ENCODE data around the gene CBFA2T2. TPM values are rescaled to one million over a fixed set of nuclear protein-coding genes. Genes with fewer than 3 reads are reported as not detected.

CBFA2T2 gene
- total and polyA plus RNA-seq, 10 of the 15 experiments (the other 5 are each of a cell fraction or from before 2014, with no cell fraction given) = 0.61 to 8.6 (median 5.5) TPM

DNA sequence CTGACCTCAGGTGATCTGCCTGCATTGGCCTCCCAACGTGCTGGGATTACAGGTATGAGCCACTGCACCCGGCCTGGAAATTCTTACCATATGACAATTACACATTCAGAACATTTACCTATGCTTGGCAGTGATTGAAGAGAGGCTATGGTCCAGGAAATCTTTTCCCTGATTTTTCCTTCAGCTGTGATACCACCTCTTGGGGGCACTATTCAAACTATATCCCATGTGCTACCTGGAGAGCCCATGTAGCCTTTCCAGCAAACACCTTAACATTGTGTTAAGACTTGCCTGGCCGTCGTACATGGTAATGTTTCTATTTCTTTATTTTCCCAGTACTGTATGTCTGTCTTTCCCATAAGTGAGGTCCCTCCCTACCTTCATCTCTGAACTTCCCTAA is 110.5 kb downstream of the CBFA2T2 start (continued):
- TF ChIP-seq TCF7 (IDR thresholded peaks at IDR 0.05; ENCODE audit: borderline replicate concordance) (no peak), ZNF274 (IDR thresholded peaks at IDR 0.05; ENCODE audit: insufficient read depth, insufficient read length) (no peak)

- ChIA-PET POLR2A (interaction anchor here (1.7 kb wide), 1 partner anchor 12 kb away, joined by 6 read pairs; no protein-coding TSS in a partner anchor), SMC1A (ENCODE audit: uncharacterized antibody, unreplicated experiment) (interaction anchor here (1.2 to 1.7 kb wide), 2 partner anchors 24 to 48 kb away, joined by 3 to 4 read pairs; no protein-coding TSS in a partner anchor), CTCF (no interaction called here), RAD21 (ENCODE audit: unreplicated experiment) (no interaction called here)
- Histone ChIP-seq H2AFZ (ENCODE audit: control insufficient read depth, low read depth, low read length) (no peak overlapping the region), H3K79me2 (ENCODE audit: control insufficient read depth, insufficient read depth, low read length) (no peaks in the 10 kb centered on the region), H3K4me2 (ENCODE audit: control insufficient read depth, insufficient read depth) (no peak overlapping the region), H3K36me3 (ENCODE audit: control insufficient read depth in 2 of 2, insufficient read depth in 2 of 2, low read length in 1 of 2) (no peaks in the 10 kb centered on the region), H3K27me3 (replicated peaks in 1 of 2; ENCODE audit: control insufficient read depth in 2 of 2, insufficient read depth in 2 of 2, low read length in 1 of 2) (no peaks in the 10 kb centered on the region), H3K4me1 (ENCODE audit: control insufficient read depth, insufficient read depth, low read length) (peaks cover 32% of the 10 kb centered on the region), H3K4me3 (no peak overlapping the region), H3K9ac (ENCODE audit: control insufficient read depth, insufficient read depth, low read length) (no peak overlapping the region), H3K9me3 (replicated peaks; ENCODE audit: control insufficient read depth, insufficient read depth, low read length) (no peaks in the 10 kb centered on the region), H4K20me1 (ENCODE audit: control insufficient read depth, insufficient read depth) (no peaks in the 10 kb centered on the region), H3K27ac (ENCODE audit: control insufficient read depth, insufficient read depth) (no peak overlapping the region)
- in situ Hi-C loops (cut with MboI) = no loop called here
- no TSS peak for BruUV-seq (replicated peaks)
- 91% methylated on average over 8 of the region's 8 CpGs for WGBS (ENCODE audit: insufficient coverage, insufficient replicate concordance, low lambda C conversion rate, missing lambda C conversion rate)
- intact Hi-C loops (cut with micrococcal nuclease; ENCODE audit: unreplicated experiment) = no loop called here
- ATAC-seq (no peak), FAIRE-seq (no peak), DNase-seq (ENCODE audit: low read depth, low spot score) (no peak)
- TF ChIP-seq CTCF (IDR thresholded peaks at IDR 0.05 in 2 of 3, conservative IDR thresholded peaks at IDR 0.05 in 1 of 3; ENCODE audit: control insufficient read depth in 2 of 3, extremely low read depth in 1 of 3, insufficient read depth in 1 of 3, low read depth in 3 of 3, low read length in 3 of 3) (no peak), POLR2AphosphoS2 (IDR thresholded peaks at IDR 0.05; ENCODE audit: low read depth, low read length) (no peak), MEF2B (IDR thresholded peaks at IDR 0.05; ENCODE audit: partially characterized antibody, poor library complexity, severe bottlenecking) (no peak), TCF7 (IDR thresholded peaks at IDR 0.05; ENCODE audit: borderline replicate concordance) (no peak), JUND (IDR thresholded peaks at IDR 0.05; ENCODE audit: low read depth, low read length) (no peak), EED (IDR thresholded peaks at IDR 0.05; ENCODE audit: low read depth) (no peak), FOXM1 (IDR thresholded peaks at IDR 0.05; ENCODE audit: low read depth, low read length) (no peak), MYC (IDR thresholded peaks at IDR 0.05; ENCODE audit: insufficient read depth, insufficient read length, insufficient replicate concordance, low read length, severe bottlenecking) (no peak), STAT1 (conservative IDR thresholded peaks at IDR 0.05) (no peak), ZNF622 (IDR thresholded peaks at IDR 0.05) (no peak), RAD21 (IDR thresholded peaks at IDR 0.05; ENCODE audit: insufficient read depth, low read depth, low read length) (no peak), NR2C1 (IDR thresholded peaks at IDR 0.05) (no peak), PBX3 (IDR thresholded peaks at IDR 0.05; ENCODE audit: insufficient replicate concordance, low read depth, low read length) (no peak)
- TF ChIP-seq, protein P1, sequence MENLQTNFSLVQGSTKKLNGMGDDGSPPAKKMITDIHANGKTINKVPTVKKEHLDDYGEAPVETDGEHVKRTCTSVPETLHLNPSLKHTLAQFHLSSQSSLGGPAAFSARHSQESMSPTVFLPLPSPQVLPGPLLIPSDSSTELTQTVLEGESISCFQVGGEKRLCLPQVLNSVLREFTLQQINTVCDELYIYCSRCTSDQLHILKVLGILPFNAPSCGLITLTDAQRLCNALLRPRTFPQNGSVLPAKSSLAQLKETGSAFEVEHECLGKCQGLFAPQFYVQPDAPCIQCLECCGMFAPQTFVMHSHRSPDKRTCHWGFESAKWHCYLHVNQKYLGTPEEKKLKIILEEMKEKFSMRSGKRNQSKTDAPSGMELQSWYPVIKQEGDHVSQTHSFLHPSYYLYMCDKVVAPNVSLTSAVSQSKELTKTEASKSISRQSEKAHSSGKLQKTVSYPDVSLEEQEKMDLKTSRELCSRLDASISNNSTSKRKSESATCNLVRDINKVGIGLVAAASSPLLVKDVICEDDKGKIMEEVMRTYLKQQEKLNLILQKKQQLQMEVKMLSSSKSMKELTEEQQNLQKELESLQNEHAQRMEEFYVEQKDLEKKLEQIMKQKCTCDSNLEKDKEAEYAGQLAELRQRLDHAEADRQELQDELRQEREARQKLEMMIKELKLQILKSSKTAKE (IDR thresholded peaks at IDR 0.05; ENCODE audit: low read depth, poor library complexity, severe bottlenecking) = no peak
Observed at GRCh38 chr20:33600981-33601380, 111.1 kb downstream of the CBFA2T2 start.
